GM23338 (cell line): ENCODE results near the gene PCDHA2. TPM values are rescaled to one million over a fixed set of nuclear protein-coding genes. Genes with fewer than 3 reads are reported as not detected.
A peak's percentile ranks its signal among the peaks of the same experiment; 100 is the strongest.

ENCODE experiments used
- ATAC-seq: fragments of 200-7000 bp; cut with Tn5 transposase; 3 replicates; pipeline ENCODE4 v1.9.1; 2020
- DNase-seq: peaks from one replicate; pipeline ENCODE4 v3.0.0-alpha.2; 2015; ENCODE audit warnings: low spot score
- H2AFZ ChIP-seq: fragments of 200-600 bp; sonication (generic); 2 replicates; pipeline ENCODE4 v1.8.0; 2016; ENCODE audit warnings: antibody characterized with exemption, mild to moderate bottlenecking, moderate library complexity
- H3F3A ChIP-seq: fragments of 200-600 bp; sonication (generic); replicated peaks from 2 replicates; pipeline ENCODE4 v1.8.0; 2017; ENCODE audit warnings: antibody characterized with exemption, mixed run types, low read depth
- H3K27ac ChIP-seq: fragments of 200-600 bp; sonication (generic); 2 replicates; pipeline ENCODE4 v1.6.1; 2016; ENCODE audit warnings: low read depth
- H3K27me3 ChIP-seq: fragments of 200-600 bp; sonication (generic); 2 replicates; pipeline ENCODE4 v1.8.0; 2016; ENCODE audit warnings: mild to moderate bottlenecking, mixed run types, moderate library complexity; ENCODE audit not compliant: insufficient read depth
- H3K36me3 ChIP-seq: fragments of 200-600 bp; sonication (generic); 2 replicates; pipeline ENCODE4 v1.8.0; 2016; ENCODE audit warnings: mild to moderate bottlenecking; ENCODE audit not compliant: insufficient read depth
- H3K4me1 ChIP-seq: fragments of 200-600 bp; sonication (generic); 2 replicates; pipeline ENCODE4 v1.8.0; 2016; ENCODE audit warnings: mild to moderate bottlenecking, moderate library complexity; ENCODE audit not compliant: insufficient read depth
- H3K4me2 ChIP-seq: fragments of 200-600 bp; sonication (generic); 2 replicates; pipeline ENCODE4 v1.7.1; 2017; ENCODE audit warnings: mixed run types
- H3K4me3 ChIP-seq: fragments of 200-600 bp; sonication (generic); 2 replicates; pipeline ENCODE4 v1.6.1; 2016; ENCODE audit warnings: mixed run types
- H3K79me2 ChIP-seq: fragments of 200-600 bp; sonication (generic); replicated peaks from 2 replicates; pipeline ENCODE4 v1.8.0; 2017; ENCODE audit warnings: mild to moderate bottlenecking; ENCODE audit not compliant: insufficient read depth
- H3K9me2 ChIP-seq: fragments of 200-600 bp; sonication (generic); 2 replicates; pipeline ENCODE4 v1.8.0; 2017; ENCODE audit not compliant: insufficient read depth
- H4K20me1 ChIP-seq: fragments of 200-600 bp; sonication (generic); replicated peaks from 2 replicates; pipeline ENCODE4 v1.8.0; 2017; ENCODE audit warnings: mild to moderate bottlenecking; ENCODE audit not compliant: insufficient read depth
- H3K27ac Mint-ChIP-seq: 2 replicates; pipeline ENCODE4 v1.8.0; 2020; ENCODE audit warnings: inconsistent platforms, mild to moderate bottlenecking, moderate library complexity, mixed read lengths
- H3K27me3 Mint-ChIP-seq: 3 replicates; pipeline ENCODE4 v1.8.0; 2022; ENCODE audit warnings: low read depth, mild to moderate bottlenecking, moderate library complexity, mixed read lengths, inconsistent platforms; ENCODE audit not compliant: insufficient read depth, poor library complexity
- H3K36me3 Mint-ChIP-seq: 3 replicates; pipeline ENCODE4 v1.8.0; 2021; ENCODE audit warnings: low read depth, mild to moderate bottlenecking, inconsistent platforms, moderate library complexity, mixed read lengths
- H3K4me1 Mint-ChIP-seq: 3 replicates; pipeline ENCODE4 v1.8.0; 2020; ENCODE audit warnings: mild to moderate bottlenecking, inconsistent platforms, mixed read lengths
- H3K4me3 Mint-ChIP-seq: 3 replicates; pipeline ENCODE4 v1.8.0; 2021; ENCODE audit warnings: moderate library complexity, mild to moderate bottlenecking, inconsistent platforms, mixed read lengths
- H3K9me3 Mint-ChIP-seq: 3 replicates; pipeline ENCODE4 v1.8.0; 2020; ENCODE audit warnings: moderate library complexity, mild to moderate bottlenecking, inconsistent platforms, mixed read lengths
- CREB1 ChIP-seq: fragments of 250-450 bp; sonication (Bioruptor Pico); IDR thresholded peaks from 2 replicates; pipeline ENCODE4 v1.5.0; 2020; ENCODE audit warnings: low read depth, mild to moderate bottlenecking, moderate library complexity
- ETS1 ChIP-seq: IDR thresholded peaks from 2 replicates; pipeline ENCODE4 v1.6.1; 2016; ENCODE audit warnings: antibody characterized with exemption
- EZH2 ChIP-seq: fragments of 200-600 bp; sonication (generic); IDR thresholded peaks from one replicate; pipeline ENCODE4 v1.8.0; 2017; ENCODE audit warnings: antibody characterized with exemption, mild to moderate bottlenecking, low read depth; ENCODE audit not compliant: unreplicated experiment
- EZH2phosphoT487 ChIP-seq: fragments of 200-600 bp; sonication (generic); IDR thresholded peaks from one replicate; pipeline ENCODE4 v1.8.1; 2018; ENCODE audit warnings: antibody characterized with exemption; ENCODE audit not compliant: unreplicated experiment
- JUNB ChIP-seq: IDR thresholded peaks from one replicate; pipeline ENCODE4 v1.6.1; 2016; ENCODE audit warnings: antibody characterized with exemption; ENCODE audit not compliant: unreplicated experiment
- NANOG ChIP-seq: IDR thresholded peaks from 2 replicates; pipeline ENCODE4 v1.6.1; 2016; ENCODE audit warnings: antibody characterized with exemption, borderline replicate concordance
- POLR2AphosphoS5 ChIP-seq: IDR thresholded peaks from 2 replicates; pipeline ENCODE4 v1.6.1; 2016; ENCODE audit warnings: antibody characterized with exemption, low read depth
- STAT1 ChIP-seq: IDR thresholded peaks from one replicate; pipeline ENCODE4 v1.6.1; 2016; ENCODE audit warnings: antibody characterized with exemption; ENCODE audit not compliant: unreplicated experiment
- ZNF114 ChIP-seq: fragments of 250-450 bp; sonication (Bioruptor Pico); IDR thresholded peaks from 2 replicates; pipeline ENCODE4 v1.5.0; 2020; ENCODE audit warnings: mild to moderate bottlenecking, moderate library complexity
- ZNF331 ChIP-seq: fragments of 250-450 bp; sonication (Bioruptor Pico); IDR thresholded peaks from 2 replicates; pipeline ENCODE4 v1.5.0; 2020; ENCODE audit warnings: low read depth, mild to moderate bottlenecking, moderate library complexity
- polyA plus RNA-seq: library from polyadenylated mRNA; unstranded; fragments of >200 nt; fragmentation: Nextera tagmentation; extraction: Ambion mirVana; gene quantifications from 2 replicates; pipeline ENCODE4 v1.2.1, GENCODE V29; 2016
- total RNA-seq: library from RNA; depleted of rRNA; stranded (reverse); fragments of >200 nt; shearing (Covaris generic); gene quantifications from 2 replicates; pipeline ENCODE4 v1.2.3, GENCODE V29; 2014
- TF ChIP-seq, protein P1 (sequence below), 2 experiments: fragments of 200-600 bp in 1 of 2; sonication (generic) in 1 of 2; conservative IDR thresholded peaks; 2 replicates each; pipeline versions ENCODE4 v1.5.1 to v1.6.1; 2016 to 2017; ENCODE audit warnings: antibody characterized with exemption in 2 of 2, low read depth in 2 of 2, mild to moderate bottlenecking in 2 of 2, moderate library complexity in 1 of 2

The PCDHA2 gene
- total and polyA plus RNA-seq, 2 experiments from 2014 or later = 0.99 to 2.2 TPM

DNA sequence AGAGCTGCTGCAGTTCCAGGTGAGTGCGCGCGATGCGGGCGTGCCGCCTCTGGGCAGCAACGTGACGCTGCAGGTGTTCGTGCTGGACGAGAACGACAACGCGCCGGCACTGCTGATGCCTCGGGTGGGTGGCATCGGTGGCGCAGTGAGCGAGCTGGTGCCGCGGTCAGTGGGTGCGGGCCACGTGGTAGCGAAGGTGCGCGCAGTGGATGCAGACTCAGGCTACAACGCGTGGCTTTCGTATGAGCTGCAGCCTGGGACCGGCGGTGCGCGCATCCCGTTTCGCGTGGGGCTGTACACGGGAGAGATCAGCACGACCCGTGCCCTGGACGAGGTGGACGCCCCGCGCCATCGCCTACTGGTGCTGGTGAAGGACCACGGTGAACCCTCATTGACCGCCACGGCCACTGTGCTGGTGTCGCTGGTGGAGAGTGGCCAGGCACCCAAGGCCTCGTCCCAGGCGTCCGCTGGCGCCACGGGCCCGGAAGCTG is 8.2 kb downstream of the PCDHA2 start (continued):
- TF ChIP-seq, protein P1, sequence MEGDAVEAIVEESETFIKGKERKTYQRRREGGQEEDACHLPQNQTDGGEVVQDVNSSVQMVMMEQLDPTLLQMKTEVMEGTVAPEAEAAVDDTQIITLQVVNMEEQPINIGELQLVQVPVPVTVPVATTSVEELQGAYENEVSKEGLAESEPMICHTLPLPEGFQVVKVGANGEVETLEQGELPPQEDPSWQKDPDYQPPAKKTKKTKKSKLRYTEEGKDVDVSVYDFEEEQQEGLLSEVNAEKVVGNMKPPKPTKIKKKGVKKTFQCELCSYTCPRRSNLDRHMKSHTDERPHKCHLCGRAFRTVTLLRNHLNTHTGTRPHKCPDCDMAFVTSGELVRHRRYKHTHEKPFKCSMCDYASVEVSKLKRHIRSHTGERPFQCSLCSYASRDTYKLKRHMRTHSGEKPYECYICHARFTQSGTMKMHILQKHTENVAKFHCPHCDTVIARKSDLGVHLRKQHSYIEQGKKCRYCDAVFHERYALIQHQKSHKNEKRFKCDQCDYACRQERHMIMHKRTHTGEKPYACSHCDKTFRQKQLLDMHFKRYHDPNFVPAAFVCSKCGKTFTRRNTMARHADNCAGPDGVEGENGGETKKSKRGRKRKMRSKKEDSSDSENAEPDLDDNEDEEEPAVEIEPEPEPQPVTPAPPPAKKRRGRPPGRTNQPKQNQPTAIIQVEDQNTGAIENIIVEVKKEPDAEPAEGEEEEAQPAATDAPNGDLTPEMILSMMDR (conservative IDR thresholded peaks at IDR 0.05; ENCODE audit: low read depth in 2 of 2) = no peak
- TF ChIP-seq EZH2phosphoT487 = no peak
- no peak for TF ChIP-seq JUNB
- TF ChIP-seq ETS1 = no peak
- no peak for TF ChIP-seq CREB1 (CRISPR knock-in tag)
- no peak for TF ChIP-seq ZNF331 (CRISPR knock-in tag)
- TF ChIP-seq EZH2 = no peak
- TF ChIP-seq STAT1 = no peak
- TF ChIP-seq NANOG = no peak
- TF ChIP-seq POLR2AphosphoS5 = no peak
- TF ChIP-seq ZNF114 (CRISPR knock-in tag) = no peak

DNA sequence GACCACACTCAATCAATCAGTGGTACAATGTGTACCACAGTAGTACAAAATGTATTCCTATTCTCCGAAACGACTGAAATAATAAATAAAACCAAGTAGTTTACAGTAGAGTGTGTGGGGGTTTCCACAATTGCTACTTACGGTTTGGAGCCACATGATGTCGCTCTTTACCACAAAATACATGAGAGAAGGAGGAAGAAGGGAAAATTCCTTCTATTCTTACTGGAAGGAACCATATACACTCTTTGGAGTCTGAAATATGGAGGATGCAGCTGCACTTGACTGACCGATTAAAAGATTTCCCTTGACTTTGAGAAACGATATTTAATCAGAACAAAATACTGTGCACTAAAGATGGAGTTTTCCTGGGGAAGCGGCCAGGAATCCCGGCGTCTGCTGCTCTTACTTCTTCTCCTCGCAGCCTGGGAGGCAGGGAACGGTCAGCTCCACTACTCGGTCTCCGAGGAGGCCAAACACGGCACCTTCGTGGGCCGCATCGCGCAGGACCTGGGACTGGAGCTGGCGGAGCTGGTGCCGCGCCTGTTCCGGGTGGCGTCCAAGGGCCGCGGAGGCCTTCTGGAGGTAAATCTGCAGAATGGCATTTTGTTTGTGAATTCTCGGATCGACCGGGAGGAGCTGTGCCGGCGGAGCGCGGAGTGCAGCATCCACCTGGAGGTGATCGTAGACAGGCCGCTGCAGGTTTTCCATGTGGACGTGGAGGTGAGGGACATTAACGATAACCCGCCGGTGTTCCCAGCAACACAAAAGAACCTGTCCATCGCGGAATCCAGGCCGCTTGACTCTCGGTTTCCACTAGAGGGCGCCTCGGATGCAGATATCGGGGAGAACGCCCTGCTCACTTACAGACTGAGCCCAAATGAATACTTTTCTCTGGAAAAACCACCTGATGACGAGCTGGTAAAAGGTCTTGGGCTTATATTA is 12.5 kb downstream of the PCDHA2 start, which contains the start of gene PCDHA4:
PCDHA4 (plus strand) TSS at position 235 of the 942 bp plus-strand sequence.
- Mint-ChIP-seq H3K4me1 (peaks cover 7% of the 10 kb centered on the region), H3K9me3 (peaks cover 15% of the 10 kb centered on the region), H3K4me3 (peak within 1 kb of the TSS; percentile 93), H3K27me3 (no peaks in the 10 kb centered on the region), H3K27ac (peak within 1 kb of the TSS; percentile 80), H3K36me3 (peaks cover 37% of the 10 kb centered on the region)
- no peaks in the 10 kb centered on the region for H3F3A ChIP-seq
- H3K27me3 ChIP-seq = no peaks in the 10 kb centered on the region
- peak within 1 kb of the TSS; percentile 72 for H3K4me3 ChIP-seq
- peak within 1 kb of the TSS; percentile 79 for H3K4me2 ChIP-seq
- H3K4me1 ChIP-seq = 0 out of 2 replicates have a peak, but pooled peaks cover 3% of the 10 kb centered on the region
- no peaks in the 10 kb centered on the region for H3K79me2 ChIP-seq
- H3K9me2 ChIP-seq = no peaks in the 10 kb centered on the region
- DNase-seq (peak; percentile 88), ATAC-seq (peak; percentile 95)
- no peak within 1 kb of the TSS for H3K27ac ChIP-seq
- peak within 1 kb of the TSS; percentile 90 for H2AFZ ChIP-seq
- H3K36me3 ChIP-seq = no peaks in the 10 kb centered on the region
- H4K20me1 ChIP-seq = no peaks in the 10 kb centered on the region
- TF ChIP-seq ETS1 = no peak
- TF ChIP-seq POLR2AphosphoS5 = peak; percentile 42; the same call in 1 of the 2 replicates
- TF ChIP-seq, protein P1 (conservative IDR thresholded peaks at IDR 0.05; ENCODE audit: low read depth in 2 of 2) = peak; percentile 83 to 84
